GM19240 (cell line): ENCODE measurements around the gene ZNF276.
"Not testable (repeated sequence)": the region's sequence is repeated elsewhere in the genome, so short reads cannot be mapped to it uniquely, and the experiment has no call there.

Experiments used
- DNase-seq: peaks from one replicate; pipeline ENCODE4 v3.0.0; 2011; ENCODE audit warnings: low spot score; ENCODE audit not compliant: insufficient read length

ZNF276 gene

GRCh38 chr16:89782489-89782888, 61.2 kb downstream of the ZNF276 start:
- DNase-seq = no peak

DNA sequence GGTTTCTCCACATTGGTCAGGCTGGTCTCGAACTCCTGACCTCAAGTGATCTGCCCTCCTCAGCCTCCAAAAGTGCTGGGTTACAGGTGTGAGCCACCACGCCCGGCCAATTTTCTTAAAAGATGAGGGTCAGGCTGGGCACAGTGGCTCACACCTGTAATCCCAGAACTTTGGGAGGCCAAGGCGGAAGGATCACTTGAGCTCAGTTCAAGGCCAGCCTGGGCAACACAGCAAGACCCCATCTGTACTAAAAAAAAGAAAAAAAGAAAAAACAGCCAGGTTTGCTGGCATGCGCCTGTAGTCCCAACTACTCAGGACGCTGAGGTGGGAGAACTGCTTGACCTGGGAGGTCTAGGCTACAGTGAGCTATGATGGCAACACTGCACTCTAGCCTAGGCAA, 62.6 kb downstream of the ZNF276 start:
- not testable (repeated sequence) for DNase-seq

DNA sequence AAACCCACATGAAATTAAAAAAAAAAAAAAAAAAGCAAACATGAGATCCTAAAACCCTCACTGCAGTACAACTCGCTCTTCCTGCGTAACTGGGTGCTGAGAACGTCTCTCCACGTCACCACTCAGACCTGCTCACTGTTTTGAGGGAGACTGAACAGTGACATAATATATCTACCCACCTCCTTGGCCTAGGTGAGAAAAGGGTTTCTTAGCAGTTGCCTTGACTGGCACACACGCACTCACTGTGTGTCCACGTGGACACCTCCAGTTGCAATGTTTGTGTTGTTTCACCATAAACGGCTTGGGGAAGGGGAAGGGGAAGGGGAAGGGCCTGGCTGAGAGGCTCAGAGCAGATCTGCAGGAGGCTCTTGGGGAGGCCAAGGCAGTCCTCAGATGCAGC, 63.1 kb downstream of the ZNF276 start:
- DNase-seq = no peak

- DNase-seq = no peak
These were observed 64.3 kb downstream of the ZNF276 start for GRCh38 chr16:89785523-89786155.

DNA sequence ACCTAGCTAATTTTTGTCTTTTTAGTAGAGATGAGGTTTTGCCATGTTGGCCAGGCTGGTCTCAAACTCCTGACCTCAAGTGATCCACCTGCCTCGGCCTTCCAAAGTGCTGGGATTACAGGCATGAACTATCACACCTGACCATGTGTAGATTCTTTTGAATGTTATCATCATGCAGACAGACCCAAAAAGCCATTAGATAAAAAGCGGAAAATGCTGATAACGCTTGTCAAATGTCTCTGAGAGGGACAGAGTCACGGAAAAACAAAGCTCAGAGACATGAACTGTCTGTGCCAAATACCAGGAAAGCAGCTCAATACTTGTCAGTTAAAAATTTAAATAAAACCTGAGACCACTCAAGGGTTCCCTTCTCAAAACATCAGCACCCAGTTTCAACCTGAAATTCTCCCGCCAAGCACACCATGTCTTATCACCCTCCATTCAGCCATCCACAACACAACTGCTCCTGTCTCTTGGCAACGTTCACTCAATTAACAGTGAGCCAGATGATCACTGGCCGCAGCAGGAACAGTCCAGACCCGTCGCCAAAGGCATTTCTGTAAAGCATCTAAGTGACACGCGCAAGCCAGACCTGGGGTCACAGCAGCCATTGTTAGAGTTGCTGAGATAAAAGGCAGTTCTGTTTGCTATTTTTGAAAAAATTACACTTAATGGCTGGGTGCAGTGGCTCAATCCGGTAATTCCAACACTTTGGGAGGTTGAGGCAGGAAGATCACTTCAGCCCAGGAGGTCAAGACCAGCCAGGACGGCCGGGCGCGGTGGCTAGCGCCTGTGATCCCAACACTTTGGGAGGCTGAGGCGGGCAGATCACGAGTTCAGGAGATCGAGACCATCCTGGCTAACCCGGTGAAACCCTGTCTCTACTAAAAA, 65.4 kb downstream of the ZNF276 start:
- no peak for DNase-seq

DNA sequence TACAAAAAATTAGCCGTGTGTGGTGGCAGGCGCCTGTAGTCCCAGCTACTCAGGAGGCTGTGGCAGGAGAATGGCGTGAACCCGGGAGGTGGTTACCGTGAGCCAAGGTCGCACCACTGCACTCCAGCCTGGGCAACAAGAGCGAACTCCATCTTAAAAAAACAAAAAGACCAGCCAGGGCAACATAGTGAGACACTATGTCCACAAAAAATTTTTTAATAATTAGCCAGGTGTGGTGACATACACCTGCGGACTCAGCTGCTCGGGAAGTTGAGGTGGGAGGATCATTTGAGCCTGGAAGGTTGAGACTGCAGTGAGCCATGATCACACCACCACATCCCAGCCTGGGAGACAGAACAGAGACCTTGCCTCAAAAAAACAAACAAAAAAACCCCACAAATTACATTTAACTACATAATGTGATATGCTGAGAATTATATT, 66.0 kb downstream of the ZNF276 start:
- no peak for DNase-seq
